ENCODE data around the gene SLC2A5.

The SLC2A5 gene

DNA sequence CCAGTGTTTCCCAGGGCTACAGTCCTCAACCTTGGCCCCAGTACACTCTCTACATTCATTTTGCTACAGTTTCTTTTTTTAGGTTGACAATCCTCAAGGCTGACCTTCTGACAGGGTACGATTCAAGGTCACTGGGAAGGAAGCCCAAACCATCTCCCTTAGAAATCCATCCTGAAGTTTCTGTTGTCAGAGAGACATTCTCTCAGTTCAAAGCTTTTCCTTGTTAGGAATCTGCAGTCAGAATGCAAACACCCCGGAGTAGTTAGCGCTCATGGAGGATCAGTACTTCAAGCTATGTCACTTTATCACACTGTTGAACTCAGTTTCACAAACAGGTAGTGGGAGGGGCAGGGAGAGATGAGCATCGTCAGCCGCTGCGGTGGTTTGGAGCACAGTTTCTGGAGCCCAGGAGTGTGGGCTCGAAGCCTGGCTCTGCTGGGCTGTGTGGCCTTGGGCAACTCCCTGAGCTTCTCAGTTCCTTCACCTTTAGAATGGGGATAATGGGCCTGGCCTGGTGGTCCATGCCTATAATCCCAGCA is 4.2 kb downstream of the SLC2A5 start:
- TF ChIP-seq, protein P1, sequence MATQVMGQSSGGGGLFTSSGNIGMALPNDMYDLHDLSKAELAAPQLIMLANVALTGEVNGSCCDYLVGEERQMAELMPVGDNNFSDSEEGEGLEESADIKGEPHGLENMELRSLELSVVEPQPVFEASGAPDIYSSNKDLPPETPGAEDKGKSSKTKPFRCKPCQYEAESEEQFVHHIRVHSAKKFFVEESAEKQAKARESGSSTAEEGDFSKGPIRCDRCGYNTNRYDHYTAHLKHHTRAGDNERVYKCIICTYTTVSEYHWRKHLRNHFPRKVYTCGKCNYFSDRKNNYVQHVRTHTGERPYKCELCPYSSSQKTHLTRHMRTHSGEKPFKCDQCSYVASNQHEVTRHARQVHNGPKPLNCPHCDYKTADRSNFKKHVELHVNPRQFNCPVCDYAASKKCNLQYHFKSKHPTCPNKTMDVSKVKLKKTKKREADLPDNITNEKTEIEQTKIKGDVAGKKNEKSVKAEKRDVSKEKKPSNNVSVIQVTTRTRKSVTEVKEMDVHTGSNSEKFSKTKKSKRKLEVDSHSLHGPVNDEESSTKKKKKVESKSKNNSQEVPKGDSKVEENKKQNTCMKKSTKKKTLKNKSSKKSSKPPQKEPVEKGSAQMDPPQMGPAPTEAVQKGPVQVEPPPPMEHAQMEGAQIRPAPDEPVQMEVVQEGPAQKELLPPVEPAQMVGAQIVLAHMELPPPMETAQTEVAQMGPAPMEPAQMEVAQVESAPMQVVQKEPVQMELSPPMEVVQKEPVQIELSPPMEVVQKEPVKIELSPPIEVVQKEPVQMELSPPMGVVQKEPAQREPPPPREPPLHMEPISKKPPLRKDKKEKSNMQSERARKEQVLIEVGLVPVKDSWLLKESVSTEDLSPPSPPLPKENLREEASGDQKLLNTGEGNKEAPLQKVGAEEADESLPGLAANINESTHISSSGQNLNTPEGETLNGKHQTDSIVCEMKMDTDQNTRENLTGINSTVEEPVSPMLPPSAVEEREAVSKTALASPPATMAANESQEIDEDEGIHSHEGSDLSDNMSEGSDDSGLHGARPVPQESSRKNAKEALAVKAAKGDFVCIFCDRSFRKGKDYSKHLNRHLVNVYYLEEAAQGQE (IDR thresholded peaks at IDR 0.05; ENCODE audit: insufficient replicate concordance, low read depth) = no peak
- TF ChIP-seq, protein P2, sequence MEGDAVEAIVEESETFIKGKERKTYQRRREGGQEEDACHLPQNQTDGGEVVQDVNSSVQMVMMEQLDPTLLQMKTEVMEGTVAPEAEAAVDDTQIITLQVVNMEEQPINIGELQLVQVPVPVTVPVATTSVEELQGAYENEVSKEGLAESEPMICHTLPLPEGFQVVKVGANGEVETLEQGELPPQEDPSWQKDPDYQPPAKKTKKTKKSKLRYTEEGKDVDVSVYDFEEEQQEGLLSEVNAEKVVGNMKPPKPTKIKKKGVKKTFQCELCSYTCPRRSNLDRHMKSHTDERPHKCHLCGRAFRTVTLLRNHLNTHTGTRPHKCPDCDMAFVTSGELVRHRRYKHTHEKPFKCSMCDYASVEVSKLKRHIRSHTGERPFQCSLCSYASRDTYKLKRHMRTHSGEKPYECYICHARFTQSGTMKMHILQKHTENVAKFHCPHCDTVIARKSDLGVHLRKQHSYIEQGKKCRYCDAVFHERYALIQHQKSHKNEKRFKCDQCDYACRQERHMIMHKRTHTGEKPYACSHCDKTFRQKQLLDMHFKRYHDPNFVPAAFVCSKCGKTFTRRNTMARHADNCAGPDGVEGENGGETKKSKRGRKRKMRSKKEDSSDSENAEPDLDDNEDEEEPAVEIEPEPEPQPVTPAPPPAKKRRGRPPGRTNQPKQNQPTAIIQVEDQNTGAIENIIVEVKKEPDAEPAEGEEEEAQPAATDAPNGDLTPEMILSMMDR (IDR thresholded peaks at IDR 0.05; ENCODE audit: insufficient read depth, low read length) = no peak
- TF ChIP-seq SPI1 (IDR thresholded peaks at IDR 0.05; ENCODE audit: borderline replicate concordance, low read depth) (no peak), POLR2AphosphoS5 (IDR thresholded peaks at IDR 0.05; ENCODE audit: low read depth) (no peak), GABPA (IDR thresholded peaks at IDR 0.05; ENCODE audit: low read depth) (no peak)

DNA sequence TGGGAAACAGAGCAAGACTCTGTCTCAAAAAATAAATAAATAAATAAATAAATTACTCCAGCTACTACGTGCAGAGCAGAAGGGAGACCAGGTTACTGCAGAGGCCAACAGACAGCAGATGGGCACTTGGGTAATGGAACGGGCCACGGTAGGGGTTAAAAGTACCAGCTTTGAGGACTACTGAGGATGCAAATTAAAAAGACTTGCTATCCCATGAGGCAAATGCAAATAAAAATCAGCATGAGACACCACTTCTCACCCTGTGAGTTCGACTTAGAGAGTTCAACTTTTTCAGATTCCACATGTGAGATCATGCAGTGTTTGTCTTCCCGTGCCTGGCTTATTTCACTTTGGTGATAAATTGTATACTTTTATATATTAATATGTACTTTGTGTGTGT is 6.6 kb downstream of the SLC2A5 start:
- H3K4me3 ChIP-seq (replicated peaks; ENCODE audit: insufficient read depth, low read length) = no peak overlapping the region
- no peak overlapping the region for H3K27ac ChIP-seq (replicated peaks)
- TF ChIP-seq GABPA (IDR thresholded peaks at IDR 0.05; ENCODE audit: low read depth) (no peak), SPI1 (IDR thresholded peaks at IDR 0.05; ENCODE audit: borderline replicate concordance, low read depth) (no peak), POLR2AphosphoS5 (IDR thresholded peaks at IDR 0.05; ENCODE audit: low read depth) (no peak)
- TF ChIP-seq, protein P1 (IDR thresholded peaks at IDR 0.05; ENCODE audit: insufficient replicate concordance, low read depth) = no peak
- TF ChIP-seq, protein P2 (IDR thresholded peaks at IDR 0.05; ENCODE audit: insufficient read depth, low read length) = no peak
- no peaks in the 10 kb centered on the region for H3K27me3 ChIP-seq (ENCODE audit: insufficient read depth, poor library complexity, severe bottlenecking)
- DNase-seq (ENCODE audit: low read depth in 1 of 2, low spot score in 1 of 2) = no peak

More for the DNA sequence above, 4.2 kb downstream of the SLC2A5 start:
- H3K27ac ChIP-seq (replicated peaks) = 0 out of 2 replicates have a peak overlapping the region, but pooled peaks have one; percentile 15
- H3K4me3 ChIP-seq (replicated peaks; ENCODE audit: insufficient read depth, low read length) = no peak overlapping the region
- no peak for DNase-seq (ENCODE audit: low read depth in 1 of 2, low spot score in 1 of 2)
- no peaks in the 10 kb centered on the region for H3K27me3 ChIP-seq (ENCODE audit: insufficient read depth, poor library complexity, severe bottlenecking)

DNA sequence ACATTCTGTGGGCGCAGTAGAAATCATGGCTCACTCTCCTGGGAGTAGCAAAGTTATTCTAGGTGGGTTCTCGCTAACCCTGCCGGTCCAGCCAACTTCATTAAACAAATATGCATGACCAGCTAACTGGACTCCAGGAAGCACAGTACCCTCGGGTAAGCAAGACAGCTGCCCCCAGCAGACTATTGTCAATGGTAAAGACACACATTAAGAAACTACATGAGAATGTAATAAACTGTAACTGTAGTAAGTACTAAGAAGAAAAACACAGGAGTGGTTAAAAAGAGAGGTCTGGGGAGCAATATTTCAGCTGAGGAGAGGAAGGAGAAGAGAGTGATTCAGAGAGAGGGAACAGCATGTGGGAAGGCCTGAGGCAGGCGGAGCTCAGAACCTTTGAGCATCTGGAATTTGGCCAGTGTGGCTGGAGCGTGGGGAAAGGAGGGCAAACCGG is 7.4 kb downstream of the SLC2A5 start:
- no peak for TF ChIP-seq GABPA (IDR thresholded peaks at IDR 0.05; ENCODE audit: low read depth)
- no peak for TF ChIP-seq SPI1 (IDR thresholded peaks at IDR 0.05; ENCODE audit: borderline replicate concordance, low read depth)
- TF ChIP-seq, protein P2 (IDR thresholded peaks at IDR 0.05; ENCODE audit: insufficient read depth, low read length) = no peak
- TF ChIP-seq, protein P1 (IDR thresholded peaks at IDR 0.05; ENCODE audit: insufficient replicate concordance, low read depth) = no peak
- no peak for TF ChIP-seq POLR2AphosphoS5 (IDR thresholded peaks at IDR 0.05; ENCODE audit: low read depth)
- DNase-seq (ENCODE audit: low read depth in 1 of 2, low spot score in 1 of 2) = peak in 1 of 2 experiments; percentile 26
- no peak overlapping the region for H3K4me3 ChIP-seq (replicated peaks; ENCODE audit: insufficient read depth, low read length)
- no peaks in the 10 kb centered on the region for H3K27me3 ChIP-seq (ENCODE audit: insufficient read depth, poor library complexity, severe bottlenecking)
- no peak overlapping the region; the same call in 1 of the 2 replicates for H3K27ac ChIP-seq (replicated peaks)

All from HL-60 (cell line).